CD14-positive monocyte (primary cell): ENCODE results near the gene PRDM13. TPM values are rescaled to one million over a fixed set of nuclear protein-coding genes. Genes with fewer than 3 reads are reported as not detected.

Experiments used
- DNase-seq, 3 donors: peaks; one replicate each; pipeline ENCODE4 v3.0.0-alpha.2; 2011 to 2022
- H2AFZ ChIP-seq: 2 replicates; pipeline ENCODE4 v1.6.0; 2012; ENCODE audit warnings: mild to moderate bottlenecking, low read depth, low read length, inconsistent platforms; ENCODE audit not compliant: insufficient read depth, poor library complexity, severe bottlenecking
- H3K27ac ChIP-seq, 2 donors: 1 replicate in 1 of 2; 2 replicates in 1 of 2; pipeline ENCODE4 v1.5.1; 2012 to 2013; ENCODE audit warnings: low read length in 2 of 2, control low read depth in 1 of 2, inconsistent platforms in 1 of 2, low read depth in 1 of 2, mild to moderate bottlenecking in 1 of 2
- H3K27me3 ChIP-seq, 2 donors: one replicate each; pipeline versions ENCODE4 v1.6.0 to v1.6.1; 2011 to 2013; ENCODE audit warnings: low read length in 2 of 2; ENCODE audit not compliant: control insufficient read depth in 2 of 2, insufficient read depth in 2 of 2
- H3K36me3 ChIP-seq, 2 donors: replicated peaks in 1 of 2; 1 replicate in 1 of 2; 2 replicates in 1 of 2; pipeline versions ENCODE4 v1.5.1 to v1.6.1; 2012 to 2013; ENCODE audit warnings: low read length in 2 of 2, control low read depth in 1 of 2, inconsistent platforms in 1 of 2, mild to moderate bottlenecking in 1 of 2; ENCODE audit not compliant: insufficient read depth in 2 of 2, control insufficient read depth in 1 of 2
- H3K4me1 ChIP-seq, 2 donors: 1 replicate in 1 of 2; 2 replicates in 1 of 2; pipeline versions ENCODE4 v1.5.1 to v1.6.1; 2012 to 2013; ENCODE audit warnings: low read length in 2 of 2, control low read depth in 1 of 2, inconsistent platforms in 1 of 2, mild to moderate bottlenecking in 1 of 2, moderate library complexity in 1 of 2; ENCODE audit not compliant: insufficient read depth in 2 of 2, control insufficient read depth in 1 of 2
- H3K4me2 ChIP-seq: replicated peaks from 2 replicates; pipeline ENCODE3; 2012; ENCODE audit warnings: low read length, moderate library complexity, mild to moderate bottlenecking; ENCODE audit not compliant: poor library complexity, severe bottlenecking; ENCODE audit errors: extremely low read depth
- H3K4me3 ChIP-seq, 3 experiments: fragments of 200-600 bp in 1 of 3; sonication (generic) in 1 of 3; replicated peaks in 1 of 3; 1 replicate in 2 of 3; 2 replicates in 1 of 3; pipeline ENCODE4 v1.5.1; 2011 to 2013; ENCODE audit warnings: low read length in 3 of 3, mild to moderate bottlenecking in 3 of 3, control low read depth in 2 of 3, low read depth in 2 of 3, inconsistent platforms in 1 of 3, moderate library complexity in 1 of 3
- H3K79me2 ChIP-seq: 2 replicates; pipeline ENCODE4 v1.6.0; 2012; ENCODE audit warnings: mild to moderate bottlenecking, control low read depth, inconsistent platforms, low read length, moderate library complexity; ENCODE audit not compliant: insufficient read depth
- H3K9ac ChIP-seq: 2 replicates; pipeline ENCODE4 v1.6.0; 2017; ENCODE audit warnings: low read length, mild to moderate bottlenecking; ENCODE audit not compliant: insufficient read depth, poor library complexity, severe bottlenecking
- H3K9me3 ChIP-seq, 2 donors: replicated peaks in 1 of 2; 1 replicate in 1 of 2; 2 replicates in 1 of 2; pipeline versions ENCODE4 v1.5.1 to v1.6.1; 2012 to 2013; ENCODE audit warnings: low read length in 2 of 2, control low read depth in 1 of 2; ENCODE audit not compliant: control insufficient read depth in 1 of 2, insufficient read depth in 1 of 2
- H4K20me1 ChIP-seq: 2 replicates; pipeline ENCODE4 v1.6.0; 2012; ENCODE audit warnings: mild to moderate bottlenecking, low read length, control low read depth, moderate library complexity; ENCODE audit not compliant: insufficient read depth
- H3K27ac Mint-ChIP-seq, 7 donors: one replicate each; pipeline ENCODE4 v1.8.0; 2020; ENCODE audit warnings: mild to moderate bottlenecking in 7 of 7, mixed read lengths in 7 of 7, moderate library complexity in 6 of 7, inconsistent platforms in 2 of 7
- H3K27me3 Mint-ChIP-seq, 3 donors: one replicate each; pipeline ENCODE4 v1.8.0; 2021 to 2022; ENCODE audit warnings: low read depth in 3 of 3, mild to moderate bottlenecking in 3 of 3, mixed read lengths in 3 of 3, moderate library complexity in 3 of 3, inconsistent platforms in 1 of 3
- H3K36me3 Mint-ChIP-seq, 2 donors: one replicate each; pipeline ENCODE4 v1.8.0; 2020; ENCODE audit warnings: mixed read lengths in 2 of 2, inconsistent platforms in 1 of 2, mild to moderate bottlenecking in 1 of 2
- H3K4me1 Mint-ChIP-seq: one replicate; pipeline ENCODE4 v1.8.0; 2020; ENCODE audit warnings: mild to moderate bottlenecking, mixed read lengths
- H3K4me3 Mint-ChIP-seq, 2 donors: one replicate each; pipeline ENCODE4 v1.8.0; 2020; ENCODE audit warnings: mild to moderate bottlenecking in 2 of 2, mixed read lengths in 2 of 2, moderate library complexity in 1 of 2
- H3K9me3 Mint-ChIP-seq, 7 donors: one replicate each; pipeline ENCODE4 v1.8.0; 2020 to 2022; ENCODE audit warnings: mixed read lengths in 7 of 7, mild to moderate bottlenecking in 6 of 7, moderate library complexity in 6 of 7, inconsistent platforms in 2 of 7
- WGBS: methylation state at CpG from one replicate; pipeline ENCODE4 v1.1.5; 2013; ENCODE audit warnings: missing lambda C conversion rate; ENCODE audit not compliant: insufficient coverage; 5-methylcytosine and 5-hydroxymethylcytosine counted together
- intact Hi-C, 2 donors: fragments of 100-400 bp; cut with micrococcal nuclease; formaldehyde crosslinking; loops; one replicate each; pipeline versions ENCODE4 v1.15.0 to v1.15.1; 2023
- polyA plus RNA-seq, 3 donors: library from polyadenylated mRNA; depleted of rRNA in 1 of 3; unstranded in 2 of 3; stranded (reverse) in 1 of 3; fragments of 300-500 nt in 2 of 3; fragments of >200 nt in 1 of 3; fragmentation: Illumina TruSeq in 2 of 3; gene quantifications; 1 replicate in 2 of 3; 2 replicates in 1 of 3; pipeline ENCODE4 v1.2.3, GENCODE V29; 2012 to 2021
- TF ChIP-seq, protein P1 (sequence below): fragments of 200-600 bp; IDR thresholded peaks from one replicate; pipeline ENCODE4 v1.8.0; 2022; ENCODE audit warnings: antibody characterized with exemption, mild to moderate bottlenecking

Gene PRDM13
- polyA plus RNA-seq, 3 donors, result not detected

DNA sequence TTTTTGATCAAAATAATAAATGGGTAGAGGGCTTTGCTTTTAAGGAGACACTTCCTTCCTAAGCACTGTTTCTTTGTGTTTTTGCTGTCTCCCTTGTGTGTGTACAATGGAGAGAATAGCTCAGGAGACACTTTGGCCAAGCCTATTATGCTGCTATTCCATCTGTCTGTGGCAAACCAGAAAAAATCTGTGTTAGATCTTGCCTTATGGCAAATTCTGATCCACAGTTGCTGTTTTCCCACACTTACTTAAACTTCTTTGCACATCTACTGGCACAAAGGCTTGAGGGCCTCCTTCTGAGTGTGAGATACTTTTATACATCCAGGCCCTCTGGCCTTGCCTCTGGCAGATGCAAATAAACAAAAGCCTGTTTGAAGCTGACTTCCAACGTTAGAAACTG is 53.6 kb downstream of the PRDM13 start:
- no peak overlapping the region for H3K9ac ChIP-seq
- H3K4me3 Mint-ChIP-seq, result peak overlapping the region in 1 of 2 donors; percentile 10
- WGBS, result 67% methylated on average over 1 of the region's 1 CpG
- H4K20me1 ChIP-seq, result no peaks in the 10 kb centered on the region
- TF ChIP-seq, protein P1, sequence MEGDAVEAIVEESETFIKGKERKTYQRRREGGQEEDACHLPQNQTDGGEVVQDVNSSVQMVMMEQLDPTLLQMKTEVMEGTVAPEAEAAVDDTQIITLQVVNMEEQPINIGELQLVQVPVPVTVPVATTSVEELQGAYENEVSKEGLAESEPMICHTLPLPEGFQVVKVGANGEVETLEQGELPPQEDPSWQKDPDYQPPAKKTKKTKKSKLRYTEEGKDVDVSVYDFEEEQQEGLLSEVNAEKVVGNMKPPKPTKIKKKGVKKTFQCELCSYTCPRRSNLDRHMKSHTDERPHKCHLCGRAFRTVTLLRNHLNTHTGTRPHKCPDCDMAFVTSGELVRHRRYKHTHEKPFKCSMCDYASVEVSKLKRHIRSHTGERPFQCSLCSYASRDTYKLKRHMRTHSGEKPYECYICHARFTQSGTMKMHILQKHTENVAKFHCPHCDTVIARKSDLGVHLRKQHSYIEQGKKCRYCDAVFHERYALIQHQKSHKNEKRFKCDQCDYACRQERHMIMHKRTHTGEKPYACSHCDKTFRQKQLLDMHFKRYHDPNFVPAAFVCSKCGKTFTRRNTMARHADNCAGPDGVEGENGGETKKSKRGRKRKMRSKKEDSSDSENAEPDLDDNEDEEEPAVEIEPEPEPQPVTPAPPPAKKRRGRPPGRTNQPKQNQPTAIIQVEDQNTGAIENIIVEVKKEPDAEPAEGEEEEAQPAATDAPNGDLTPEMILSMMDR, result no peak
- no peaks in the 10 kb centered on the region for H3K9me3 Mint-ChIP-seq
- no peak overlapping the region for H2AFZ ChIP-seq
- H3K36me3 Mint-ChIP-seq, result no peaks in the 10 kb centered on the region
- H3K79me2 ChIP-seq, result no peaks in the 10 kb centered on the region
- H3K4me1 Mint-ChIP-seq, result no peaks in the 10 kb centered on the region
- intact Hi-C loops, result no loop called here
- H3K36me3 ChIP-seq, result no peaks in the 10 kb centered on the region
- DNase-seq, result no peak
- H3K4me2 ChIP-seq, result no peak overlapping the region
- H3K27me3 Mint-ChIP-seq, result peaks cover 0 to 14% (median 3%) of the 10 kb centered on the region in 3 donors
- H3K27ac Mint-ChIP-seq, result peak overlapping the region in 1 of 7 donors; percentile 21
- no peak overlapping the region for H3K4me3 ChIP-seq
- H3K4me1 ChIP-seq, result no peaks in the 10 kb centered on the region
- no peaks in the 10 kb centered on the region for H3K27me3 ChIP-seq
- H3K9me3 ChIP-seq, result no peaks in the 10 kb centered on the region
- no peak overlapping the region for H3K27ac ChIP-seq

DNA sequence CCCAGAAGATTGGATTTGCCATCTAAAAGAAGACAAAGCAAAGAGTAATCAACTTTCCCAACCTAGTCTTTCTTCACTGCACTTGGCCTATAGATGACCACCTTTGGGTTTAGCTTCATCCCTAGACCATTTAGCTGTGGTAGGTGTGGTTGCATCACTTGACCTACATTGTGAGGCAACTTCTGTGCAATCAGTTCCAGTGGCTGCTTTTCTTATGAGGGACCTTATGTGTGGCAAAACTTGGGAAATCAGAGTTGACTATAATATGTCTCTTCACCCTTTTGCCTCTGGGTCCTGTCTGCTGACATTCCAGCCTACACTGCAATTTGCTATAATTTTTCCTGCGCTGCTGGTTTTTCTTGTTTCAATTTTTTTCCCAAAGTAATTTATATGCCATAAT is 55.2 kb downstream of the PRDM13 start:
- no peak for DNase-seq
- Histone ChIP-seq H3K4me3 (no peak overlapping the region), H3K79me2 (no peaks in the 10 kb centered on the region), H4K20me1 (no peaks in the 10 kb centered on the region), H2AFZ (no peak overlapping the region), H3K27me3 (no peaks in the 10 kb centered on the region), H3K4me2 (no peak overlapping the region), H3K9ac (no peak overlapping the region), H3K36me3 (no peaks in the 10 kb centered on the region), H3K4me1 (no peaks in the 10 kb centered on the region), H3K27ac (no peak overlapping the region), H3K9me3 (no peaks in the 10 kb centered on the region)
- intact Hi-C loops, result no loop called here
- TF ChIP-seq, protein P1, result no peak
- H3K36me3 Mint-ChIP-seq, result no peaks in the 10 kb centered on the region
- no peak overlapping the region for H3K4me3 Mint-ChIP-seq
- H3K27me3 Mint-ChIP-seq, result peaks cover 0 to 18% (median 3%) of the 10 kb centered on the region in 3 donors
- H3K9me3 Mint-ChIP-seq, result no peaks in the 10 kb centered on the region
- H3K4me1 Mint-ChIP-seq, result no peaks in the 10 kb centered on the region
- no peak overlapping the region for H3K27ac Mint-ChIP-seq
- no CpG with 5 or more reads among the region's 1 CpG for WGBS
